GM18909 (cell line): Measurements from ENCODE around the gene MYO18B.

Experiments
- ATAC-seq: cut with Tn5 transposase; IDR thresholded peaks from one replicate; pipeline ENCODE4 v1.9.1; 2021; ENCODE audit warnings: mild to moderate bottlenecking; ENCODE audit not compliant: unreplicated experiment, poor library complexity

The MYO18B gene

GRCh38 chr22:25884121-25884520 lies 142.1 kb downstream of the MYO18B start:
- no peak for ATAC-seq

- no peak for ATAC-seq
Observed at GRCh38 chr22:25888399-25889054, 146.5 kb downstream of the MYO18B start.

DNA sequence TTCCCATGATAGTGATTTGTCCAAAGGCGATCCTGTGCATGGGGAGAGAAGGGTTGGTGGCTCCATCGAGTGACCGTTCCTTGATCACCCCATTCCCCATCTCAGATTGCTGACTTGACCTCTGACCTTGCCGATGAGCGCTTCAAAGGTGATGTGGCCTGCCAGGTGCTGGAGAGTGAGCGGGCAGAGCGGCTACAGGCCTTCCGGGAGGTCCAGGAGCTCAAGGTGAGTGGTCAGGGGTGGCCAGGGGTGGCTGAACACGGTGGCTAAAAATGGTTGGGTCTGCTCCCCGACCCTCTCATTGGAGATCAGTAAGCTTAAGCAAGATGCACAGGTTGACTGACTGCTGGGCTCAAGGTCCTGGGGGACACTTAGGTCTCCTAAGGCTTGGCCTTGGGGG lies 148.7 kb downstream of the MYO18B start:
- ATAC-seq, result no peak

GRCh38 chr22:25892678-25893077 lies 150.7 kb downstream of the MYO18B start:
- no peak for ATAC-seq

DNA sequence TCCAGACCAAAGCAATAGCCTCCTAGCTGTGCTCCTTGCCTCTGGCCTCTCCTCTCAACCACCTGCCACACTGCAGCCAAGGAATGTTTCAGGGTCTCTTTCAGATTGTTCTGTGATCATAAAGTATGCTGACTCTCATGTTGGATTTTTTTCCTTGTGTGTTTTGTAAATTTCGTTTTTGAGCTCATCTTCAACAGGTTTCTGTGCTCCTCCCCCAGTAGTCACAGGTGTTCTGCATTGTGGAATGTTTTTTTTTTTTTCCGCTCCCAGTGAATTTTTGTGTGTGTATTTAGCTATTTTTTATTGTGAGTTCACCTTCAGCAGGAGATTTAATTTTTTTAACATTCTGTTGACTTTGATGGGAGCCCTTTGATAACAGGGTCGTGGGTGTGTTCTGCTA lies 153.7 kb downstream of the MYO18B start:
- ATAC-seq, result no peak

DNA sequence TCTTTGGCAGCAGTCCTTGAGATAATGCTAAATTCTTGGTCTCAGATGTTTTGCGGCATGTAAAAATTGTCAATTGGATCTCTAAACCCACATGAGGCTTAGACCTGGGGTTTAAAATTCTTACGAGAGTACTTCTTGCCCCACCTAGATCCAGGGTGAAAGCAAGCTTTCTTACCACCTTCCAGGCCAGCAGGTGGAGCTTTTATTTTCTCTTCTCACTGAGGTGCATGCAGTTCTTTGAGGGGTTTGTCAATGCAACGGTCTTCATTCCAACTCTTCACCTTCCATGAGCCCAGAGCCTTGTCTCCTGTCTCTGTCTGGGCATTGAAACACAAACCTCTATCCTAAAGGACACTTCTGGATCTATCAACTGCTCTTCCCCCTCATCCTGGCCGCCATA lies 154.1 kb downstream of the MYO18B start:
- no peak for ATAC-seq

DNA sequence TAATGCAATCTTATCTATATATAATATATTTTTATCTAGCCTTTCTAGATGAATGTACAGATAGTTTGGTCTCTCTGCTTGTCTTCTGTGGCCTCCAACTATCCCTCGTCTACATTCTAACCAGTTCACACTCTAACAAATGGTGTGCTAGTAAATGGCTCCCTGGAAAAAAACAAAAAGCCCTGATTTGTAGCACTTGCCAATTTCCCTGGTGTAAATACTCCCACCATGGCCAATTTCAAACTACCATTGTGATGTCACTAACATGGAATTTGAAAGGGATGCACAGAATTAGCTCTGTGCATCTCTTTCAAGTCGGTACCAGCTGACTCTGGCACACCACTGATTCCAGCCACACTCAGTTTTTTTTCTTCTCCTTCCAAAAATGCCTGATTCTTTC lies 154.6 kb downstream of the MYO18B start:
- ATAC-seq, result no peak

- no peak for ATAC-seq
Observed at GRCh38 chr22:25898707-25899365, 156.8 kb downstream of the MYO18B start.

DNA sequence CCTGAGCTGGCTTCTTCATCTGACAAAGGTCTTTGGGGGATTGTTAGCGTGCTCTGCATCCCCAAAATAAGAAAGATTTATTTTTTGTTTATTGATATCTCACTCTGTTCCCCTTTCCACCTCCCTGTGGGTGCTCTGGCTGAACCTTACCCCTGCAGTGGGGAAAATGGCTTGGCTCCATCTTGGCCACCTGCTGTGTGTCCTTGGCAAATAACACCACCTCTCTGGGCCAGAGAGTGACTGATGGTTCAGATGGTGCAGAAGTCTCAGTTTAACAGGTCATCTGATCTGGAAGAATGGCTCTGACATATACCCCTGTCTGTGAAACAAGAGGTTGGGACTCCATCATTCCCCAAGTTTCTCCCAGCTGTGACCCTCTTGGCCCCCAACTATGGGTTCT lies 157.6 kb downstream of the MYO18B start:
- no peak for ATAC-seq

DNA sequence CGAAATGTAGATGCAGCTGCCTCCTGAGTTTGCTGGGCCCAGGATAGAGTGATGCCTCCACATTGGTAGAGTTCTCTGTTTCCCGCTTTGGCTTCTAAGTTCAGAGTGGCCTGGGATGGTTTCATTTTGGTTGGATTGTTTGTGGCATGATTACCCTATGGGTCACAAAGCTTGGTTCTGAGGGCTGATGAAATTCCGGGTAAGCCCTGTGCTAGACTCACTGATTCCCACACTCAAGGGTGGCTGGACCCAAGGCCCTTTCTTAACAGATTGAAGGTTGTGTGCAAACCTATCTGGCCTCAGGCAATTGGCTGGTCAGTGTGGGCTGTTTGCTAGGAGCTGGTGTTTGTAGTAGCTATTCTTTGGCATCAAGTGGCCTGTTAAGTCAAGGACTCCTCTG lies 158.4 kb downstream of the MYO18B start:
- no peak for ATAC-seq

GRCh38 chr22:25900880-25901279 lies 158.9 kb downstream of the MYO18B start:
- no peak for ATAC-seq

GRCh38 chr22:25902402-25902801 lies 160.4 kb downstream of the MYO18B start:
- no peak for ATAC-seq

- ATAC-seq, result no peak
Observed at GRCh38 chr22:25903294-25903693, 161.3 kb downstream of the MYO18B start.

- ATAC-seq, result no peak
Observed at GRCh38 chr22:25908212-25908611, 166.2 kb downstream of the MYO18B start.

DNA sequence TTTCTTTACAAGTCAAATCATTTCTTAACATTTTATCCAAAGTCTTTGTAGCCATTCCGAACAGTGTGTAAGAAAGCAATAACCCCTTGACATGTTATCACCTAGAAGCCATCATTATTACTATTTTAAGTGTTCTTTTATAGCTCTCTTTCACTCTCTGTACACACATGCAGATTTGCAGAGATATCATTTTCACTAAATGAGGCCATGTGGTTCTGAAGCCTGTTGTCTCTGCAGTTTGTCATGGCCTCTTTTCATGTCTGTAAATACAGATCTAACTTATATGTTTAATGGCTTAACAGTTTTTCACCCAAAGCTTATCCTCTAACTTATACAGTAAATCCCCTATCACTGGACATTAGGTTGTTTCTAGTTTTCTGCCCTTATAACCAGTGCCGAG lies 166.8 kb downstream of the MYO18B start:
- ATAC-seq, result no peak

- no peak for ATAC-seq
Observed at GRCh38 chr22:25909614-25910387, 167.8 kb downstream of the MYO18B start.

GRCh38 chr22:25911243-25911972 lies 169.4 kb downstream of the MYO18B start:
- ATAC-seq, result no peak

DNA sequence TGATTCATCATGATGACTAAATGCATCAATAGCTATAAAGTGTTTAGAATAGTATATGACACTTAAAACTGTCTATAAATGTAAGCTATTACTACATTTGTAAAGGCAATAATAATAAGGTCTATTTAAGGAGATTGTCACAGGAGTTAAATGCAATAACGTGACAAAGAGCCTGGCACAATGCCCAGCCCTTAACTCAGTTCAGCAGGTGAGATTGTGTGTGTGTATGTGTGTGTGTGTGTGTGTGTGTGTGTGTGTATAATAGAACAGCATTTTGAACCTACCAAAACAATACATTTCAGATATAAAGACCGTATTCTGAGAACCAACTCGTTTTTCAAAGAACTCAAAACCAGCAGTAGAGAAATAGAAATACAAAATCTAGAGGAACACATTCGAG lies 177.5 kb downstream of the MYO18B start:
- ATAC-seq, result no peak

DNA sequence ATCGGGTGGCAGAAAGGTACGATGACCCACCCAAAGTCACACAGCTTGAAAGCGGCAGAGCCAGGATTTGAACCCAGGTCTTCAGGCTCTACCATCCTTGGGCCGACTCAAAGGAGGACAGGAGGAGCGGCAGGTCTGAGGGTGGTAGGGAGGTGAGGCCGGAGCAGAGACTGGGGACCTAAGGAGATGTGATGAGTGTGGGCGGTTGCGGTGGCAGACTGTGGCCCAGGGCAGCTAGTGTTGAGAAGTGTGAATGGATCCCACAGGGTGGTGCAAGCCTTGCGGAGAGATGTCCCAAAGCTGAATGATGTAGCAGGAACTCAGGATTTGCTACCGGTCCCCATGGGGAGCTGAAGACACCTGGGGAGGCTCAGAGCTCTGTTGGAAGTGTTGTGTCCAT lies 180.2 kb downstream of the MYO18B start:
- ATAC-seq, result no peak

- ATAC-seq, result no peak
Observed at GRCh38 chr22:25923914-25924313, 181.9 kb downstream of the MYO18B start.

DNA sequence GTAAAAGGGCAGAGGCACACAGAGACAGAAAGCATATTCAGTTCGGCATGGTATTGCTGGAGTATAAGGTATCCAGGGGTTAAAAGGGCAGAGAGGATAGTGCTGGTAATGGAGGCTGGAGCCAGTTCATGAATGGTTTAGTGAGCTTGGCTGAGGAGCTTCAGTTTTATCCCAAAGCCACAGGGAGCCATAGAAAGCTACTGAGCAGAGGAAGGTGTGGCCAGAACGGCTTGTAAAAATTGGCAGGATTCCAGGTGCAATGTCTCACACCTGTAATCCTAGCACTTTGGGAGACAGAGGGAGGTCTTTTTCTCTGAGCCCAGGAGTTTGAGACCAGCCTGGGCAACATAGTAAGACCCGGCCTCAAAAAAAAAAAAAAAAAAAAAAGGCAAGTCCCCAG lies 186.1 kb downstream of the MYO18B start:
- ATAC-seq, result no peak
